HepG2 (cell line): Measurements from ENCODE around the gene VPS11. TPM values are rescaled to one million over a fixed set of nuclear protein-coding genes. Genes with fewer than 3 reads are reported as not detected.

Experiments
- DZIP1 ChIP-seq: sonication (generic); formaldehyde crosslinking; IDR thresholded peaks from 2 replicates; pipeline ENCODE4 v1.5.0; 2020; ENCODE audit warnings: mild to moderate bottlenecking, missing genetic modification reagents
- KLF11 ChIP-seq: IDR thresholded peaks from 2 replicates; pipeline ENCODE4 v1.6.1; 2016; ENCODE audit warnings: missing compliant biosample characterization
- POLR2G ChIP-seq: fragments of 200-400 bp; formaldehyde crosslinking; IDR thresholded peaks from 2 replicates; pipeline ENCODE4 v1.6.1; 2018; ENCODE audit warnings: mild to moderate bottlenecking, low read depth, low read length, moderate library complexity
- YEATS2 ChIP-seq: sonication (generic); formaldehyde crosslinking; IDR thresholded peaks from 2 replicates; pipeline ENCODE4 v1.4.0; 2020; ENCODE audit warnings: missing genetic modification reagents, borderline replicate concordance
- ZNF331 ChIP-seq: sonication (generic); formaldehyde crosslinking; IDR thresholded peaks from 2 replicates; pipeline ENCODE4 v1.4.0; 2020; ENCODE audit warnings: missing genetic modification reagents
- ZNF496 ChIP-seq: sonication (generic); formaldehyde crosslinking; IDR thresholded peaks from 2 replicates; pipeline ENCODE4 v1.8.1; 2023; ENCODE audit warnings: mild to moderate bottlenecking, moderate library complexity, missing genetic modification reagents; ENCODE audit not compliant: insufficient replicate concordance
- ZSCAN20 ChIP-seq: sonication (generic); formaldehyde crosslinking; IDR thresholded peaks from 2 replicates; pipeline ENCODE4 v1.4.0; 2020; ENCODE audit warnings: missing genetic modification reagents, mild to moderate bottlenecking, borderline replicate concordance
- polyA plus RNA-seq, 8 experiments: library from polyadenylated mRNA; depleted of rRNA in 3 of 8; stranded (reverse) in 7 of 8; unstranded in 1 of 8; fragments of >200 nt; fragmentation: Illumina TruSeq in 4 of 8; extraction: Trizol in 4 of 8; gene quantifications; 2 replicates each; pipeline versions ENCODE4 v1.2.1 to v1.2.3, GENCODE V29; 2011 to 2016; ENCODE audit warnings: low read depth in 4 of 8, missing spikeins in 1 of 8, mixed read lengths in 1 of 8; ENCODE audit not compliant: insufficient read depth in 1 of 8
- total RNA-seq, 5 experiments: library from RNA; depleted of rRNA; stranded (reverse); fragments of >200 nt; fragmentation: Illumina TruSeq; extraction: Trizol; gene quantifications; 2 replicates each; pipeline ENCODE4 v1.2.3, GENCODE V29; 2016; ENCODE audit warnings: low read depth in 1 of 5
- TF ChIP-seq, protein P1 (sequence below), 2 experiments: fragments of 450-650 bp in 1 of 2; sonication (generic) in 1 of 2; formaldehyde crosslinking in 1 of 2; IDR thresholded peaks; 2 replicates each; pipeline versions ENCODE4 v1.6.1 to v1.8.0; 2016 to 2022; ENCODE audit warnings: antibody characterized with exemption in 1 of 2, mild to moderate bottlenecking in 1 of 2, missing genetic modification reagents in 1 of 2
- TF ChIP-seq, protein P2 (sequence below): sonication (generic); formaldehyde crosslinking; IDR thresholded peaks from 2 replicates; pipeline ENCODE4 v1.4.0; 2020; ENCODE audit warnings: missing genetic modification reagents, borderline replicate concordance

Gene VPS11
- total and polyA plus RNA-seq, 2 of the 13 experiments (the other 11 are each of a cell fraction or from before 2014, with no cell fraction given) = 13.7 to 21.6 TPM

- TF ChIP-seq, protein P1, sequence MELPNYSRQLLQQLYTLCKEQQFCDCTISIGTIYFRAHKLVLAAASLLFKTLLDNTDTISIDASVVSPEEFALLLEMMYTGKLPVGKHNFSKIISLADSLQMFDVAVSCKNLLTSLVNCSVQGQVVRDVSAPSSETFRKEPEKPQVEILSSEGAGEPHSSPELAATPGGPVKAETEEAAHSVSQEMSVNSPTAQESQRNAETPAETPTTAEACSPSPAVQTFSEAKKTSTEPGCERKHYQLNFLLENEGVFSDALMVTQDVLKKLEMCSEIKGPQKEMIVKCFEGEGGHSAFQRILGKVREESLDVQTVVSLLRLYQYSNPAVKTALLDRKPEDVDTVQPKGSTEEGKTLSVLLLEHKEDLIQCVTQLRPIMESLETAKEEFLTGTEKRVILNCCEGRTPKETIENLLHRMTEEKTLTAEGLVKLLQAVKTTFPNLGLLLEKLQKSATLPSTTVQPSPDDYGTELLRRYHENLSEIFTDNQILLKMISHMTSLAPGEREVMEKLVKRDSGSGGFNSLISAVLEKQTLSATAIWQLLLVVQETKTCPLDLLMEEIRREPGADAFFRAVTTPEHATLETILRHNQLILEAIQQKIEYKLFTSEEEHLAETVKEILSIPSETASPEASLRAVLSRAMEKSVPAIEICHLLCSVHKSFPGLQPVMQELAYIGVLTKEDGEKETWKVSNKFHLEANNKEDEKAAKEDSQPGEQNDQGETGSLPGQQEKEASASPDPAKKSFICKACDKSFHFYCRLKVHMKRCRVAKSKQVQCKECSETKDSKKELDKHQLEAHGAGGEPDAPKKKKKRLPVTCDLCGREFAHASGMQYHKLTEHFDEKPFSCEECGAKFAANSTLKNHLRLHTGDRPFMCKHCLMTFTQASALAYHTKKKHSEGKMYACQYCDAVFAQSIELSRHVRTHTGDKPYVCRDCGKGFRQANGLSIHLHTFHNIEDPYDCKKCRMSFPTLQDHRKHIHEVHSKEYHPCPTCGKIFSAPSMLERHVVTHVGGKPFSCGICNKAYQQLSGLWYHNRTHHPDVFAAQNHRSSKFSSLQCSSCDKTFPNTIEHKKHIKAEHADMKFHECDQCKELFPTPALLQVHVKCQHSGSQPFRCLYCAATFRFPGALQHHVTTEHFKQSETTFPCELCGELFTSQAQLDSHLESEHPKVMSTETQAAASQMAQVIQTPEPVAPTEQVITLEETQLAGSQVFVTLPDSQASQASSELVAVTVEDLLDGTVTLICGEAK (IDR thresholded peaks at IDR 0.05) = no peak
- TF ChIP-seq, protein P1 (CRISPR knock-in tag; IDR thresholded peaks at IDR 0.05) = no peak
- TF ChIP-seq DZIP1 (CRISPR knock-in tag) (no peak), ZNF496 (no peak), YEATS2 (no peak), ZNF331 (CRISPR knock-in tag) (no peak), ZSCAN20 (CRISPR knock-in tag) (no peak), POLR2G (peak; percentile 60), KLF11 (CRISPR knock-in tag) (no peak)
- TF ChIP-seq, protein P2, sequence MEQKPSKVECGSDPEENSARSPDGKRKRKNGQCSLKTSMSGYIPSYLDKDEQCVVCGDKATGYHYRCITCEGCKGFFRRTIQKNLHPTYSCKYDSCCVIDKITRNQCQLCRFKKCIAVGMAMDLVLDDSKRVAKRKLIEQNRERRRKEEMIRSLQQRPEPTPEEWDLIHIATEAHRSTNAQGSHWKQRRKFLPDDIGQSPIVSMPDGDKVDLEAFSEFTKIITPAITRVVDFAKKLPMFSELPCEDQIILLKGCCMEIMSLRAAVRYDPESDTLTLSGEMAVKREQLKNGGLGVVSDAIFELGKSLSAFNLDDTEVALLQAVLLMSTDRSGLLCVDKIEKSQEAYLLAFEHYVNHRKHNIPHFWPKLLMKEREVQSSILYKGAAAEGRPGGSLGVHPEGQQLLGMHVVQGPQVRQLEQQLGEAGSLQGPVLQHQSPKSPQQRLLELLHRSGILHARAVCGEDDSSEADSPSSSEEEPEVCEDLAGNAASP = no peak
Measured at GRCh38 chr11:119093942-119094815, 26.6 kb downstream of the VPS11 start (continued).
